ENCODE data around the gene TRIM71. TPM values are rescaled to one million over a fixed set of nuclear protein-coding genes. Genes with fewer than 3 reads are reported as not detected.

TRIM71 gene
- total RNA-seq (ENCODE audit: unreplicated experiment), result 74.0 TPM
- long read RNA-seq, full-length matches to known transcripts, result 2 of 6 reads
- long read RNA-seq, partial matches to known transcripts, result 3 of 6 reads
- long read RNA-seq, other reads (novel, unspliced or antisense), result 1 of 6 reads

- TF ChIP-seq CTCF (IDR thresholded peaks at IDR 0.05; ENCODE audit: unreplicated experiment), result no peak
- no peaks in the 10 kb centered on the region for H3K9me3 Mint-ChIP-seq (ENCODE audit: unreplicated experiment)
- peak within 1 kb of the TSS; percentile 84 for H3K27ac Mint-ChIP-seq (ENCODE audit: unreplicated experiment)
- DNase-seq (ENCODE audit: low spot score), result peak; percentile 43
- peaks cover 57% of the 10 kb centered on the region for H3K4me1 Mint-ChIP-seq (ENCODE audit: unreplicated experiment)
- peaks cover 21% of the 10 kb centered on the region for H3K27me3 Mint-ChIP-seq (ENCODE audit: unreplicated experiment)
- H3K36me3 Mint-ChIP-seq (ENCODE audit: low read depth, unreplicated experiment), result peaks cover 21% of the 10 kb centered on the region
- H3K4me3 Mint-ChIP-seq (ENCODE audit: unreplicated experiment), result peak within 1 kb of the TSS; percentile 99
Observed at GRCh38 chr3:32817558-32818228, at the start of gene TRIM71. Gene TRIM71 (plus strand): TSS chr3:32817997. CDS start chr3:32818081, 84 bp downstream.

GRCh38 chr3:32778389-32778788 lies 39.4 kb upstream of the TRIM71 start:
- H3K36me3 Mint-ChIP-seq (ENCODE audit: low read depth, unreplicated experiment), result peaks cover 24% of the 10 kb centered on the region
- H3K4me3 Mint-ChIP-seq (ENCODE audit: unreplicated experiment), result no peak overlapping the region
- DNase-seq (ENCODE audit: low spot score), result no peak
- H3K27me3 Mint-ChIP-seq (ENCODE audit: unreplicated experiment), result peaks cover 7% of the 10 kb centered on the region
- H3K27ac Mint-ChIP-seq (ENCODE audit: unreplicated experiment), result no peak overlapping the region
- peaks cover 13% of the 10 kb centered on the region for H3K4me1 Mint-ChIP-seq (ENCODE audit: unreplicated experiment)
- no peaks in the 10 kb centered on the region for H3K9me3 Mint-ChIP-seq (ENCODE audit: unreplicated experiment)
- TF ChIP-seq CTCF (IDR thresholded peaks at IDR 0.05; ENCODE audit: unreplicated experiment), result no peak

GRCh38 chr3:32780071-32780734 lies 37.6 kb upstream of the TRIM71 start:
- H3K4me1 Mint-ChIP-seq (ENCODE audit: unreplicated experiment), result peaks cover 13% of the 10 kb centered on the region
- H3K9me3 Mint-ChIP-seq (ENCODE audit: unreplicated experiment), result no peaks in the 10 kb centered on the region
- TF ChIP-seq CTCF (IDR thresholded peaks at IDR 0.05; ENCODE audit: unreplicated experiment), result no peak
- H3K36me3 Mint-ChIP-seq (ENCODE audit: low read depth, unreplicated experiment), result peaks cover 12% of the 10 kb centered on the region
- no peak for DNase-seq (ENCODE audit: low spot score)
- peak overlapping the region; percentile 61 for H3K4me3 Mint-ChIP-seq (ENCODE audit: unreplicated experiment)
- H3K27me3 Mint-ChIP-seq (ENCODE audit: unreplicated experiment), result peaks cover 7% of the 10 kb centered on the region
- peak overlapping the region; percentile 9 for H3K27ac Mint-ChIP-seq (ENCODE audit: unreplicated experiment)

- peaks cover 12% of the 10 kb centered on the region for H3K36me3 Mint-ChIP-seq (ENCODE audit: low read depth, unreplicated experiment)
Observed at GRCh38 chr3:32780735-32781210, 37.0 kb upstream of the TRIM71 start.

More at GRCh38 chr3:32780735-32781210, 37.0 kb upstream of the TRIM71 start:
- Mint-ChIP-seq H3K27me3 (ENCODE audit: unreplicated experiment) (peaks cover 7% of the 10 kb centered on the region), H3K27ac (ENCODE audit: unreplicated experiment) (peak overlapping the region; percentile 67), H3K4me3 (ENCODE audit: unreplicated experiment) (peak overlapping the region; percentile 93), H3K9me3 (ENCODE audit: unreplicated experiment) (no peaks in the 10 kb centered on the region), H3K4me1 (ENCODE audit: unreplicated experiment) (peaks cover 13% of the 10 kb centered on the region)
- TF ChIP-seq CTCF (IDR thresholded peaks at IDR 0.05; ENCODE audit: unreplicated experiment), result no peak
- DNase-seq (ENCODE audit: low spot score), result peak; percentile 76
